ENCODE measurements around the gene IGSF22. TPM values are rescaled to one million over a fixed set of nuclear protein-coding genes. Genes with fewer than 3 reads are reported as not detected.

IGSF22 gene
- total RNA-seq, 1 donor from 2014 or later, result not detected

DNA sequence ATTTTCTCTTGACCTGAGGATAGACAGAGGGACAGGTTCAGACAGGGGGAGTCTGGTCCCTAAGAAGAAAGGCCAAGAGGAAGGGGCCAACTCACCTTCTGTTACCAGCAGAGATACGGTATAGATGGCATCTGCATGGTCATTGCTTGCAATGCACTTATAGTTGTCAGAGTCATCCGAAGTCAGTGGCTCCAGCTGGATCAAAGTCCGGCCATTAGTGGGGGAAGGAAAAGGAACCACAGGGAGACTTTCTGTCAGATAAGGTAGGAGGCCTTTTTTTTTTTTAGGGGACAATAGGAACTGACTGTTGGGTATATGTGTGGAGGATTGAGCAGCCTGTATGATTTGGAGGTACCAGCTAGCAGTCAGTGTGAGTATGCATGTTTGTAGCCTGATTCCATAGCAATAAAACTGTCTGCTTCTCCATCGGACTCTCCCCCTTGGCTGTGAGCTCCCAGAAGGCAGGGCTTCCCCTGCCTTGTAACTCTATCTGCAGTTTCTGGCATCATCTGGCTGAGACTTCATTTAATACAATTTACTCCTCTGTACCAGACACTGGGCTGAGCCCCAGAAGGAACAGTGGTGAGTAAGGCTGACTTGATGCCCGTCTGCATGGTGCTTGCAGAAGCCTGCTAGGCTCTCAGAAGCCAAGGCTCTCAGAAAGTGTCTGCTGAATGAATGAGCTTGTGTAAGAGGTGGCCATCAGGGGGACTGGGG, 5.7 kb downstream of the IGSF22 start:
- peak; percentile 19 for DNase-seq (ENCODE audit: low spot score)
- peaks cover 10% of the 10 kb centered on the region for H3K27me3 Mint-ChIP-seq (ENCODE audit: low read depth)
- peak overlapping the region; percentile 42 for H3K27ac Mint-ChIP-seq (ENCODE audit: unreplicated experiment)
- H3K4me1 Mint-ChIP-seq (ENCODE audit: low read depth), result peaks cover 11% of the 10 kb centered on the region
- no peaks in the 10 kb centered on the region for H3K36me3 Mint-ChIP-seq (ENCODE audit: low read depth)
- H3K9me3 Mint-ChIP-seq (ENCODE audit: low read depth), result no peaks in the 10 kb centered on the region
- peak overlapping the region; percentile 89 for H3K4me3 Mint-ChIP-seq (ENCODE audit: unreplicated experiment)
- TF ChIP-seq, protein P1, sequence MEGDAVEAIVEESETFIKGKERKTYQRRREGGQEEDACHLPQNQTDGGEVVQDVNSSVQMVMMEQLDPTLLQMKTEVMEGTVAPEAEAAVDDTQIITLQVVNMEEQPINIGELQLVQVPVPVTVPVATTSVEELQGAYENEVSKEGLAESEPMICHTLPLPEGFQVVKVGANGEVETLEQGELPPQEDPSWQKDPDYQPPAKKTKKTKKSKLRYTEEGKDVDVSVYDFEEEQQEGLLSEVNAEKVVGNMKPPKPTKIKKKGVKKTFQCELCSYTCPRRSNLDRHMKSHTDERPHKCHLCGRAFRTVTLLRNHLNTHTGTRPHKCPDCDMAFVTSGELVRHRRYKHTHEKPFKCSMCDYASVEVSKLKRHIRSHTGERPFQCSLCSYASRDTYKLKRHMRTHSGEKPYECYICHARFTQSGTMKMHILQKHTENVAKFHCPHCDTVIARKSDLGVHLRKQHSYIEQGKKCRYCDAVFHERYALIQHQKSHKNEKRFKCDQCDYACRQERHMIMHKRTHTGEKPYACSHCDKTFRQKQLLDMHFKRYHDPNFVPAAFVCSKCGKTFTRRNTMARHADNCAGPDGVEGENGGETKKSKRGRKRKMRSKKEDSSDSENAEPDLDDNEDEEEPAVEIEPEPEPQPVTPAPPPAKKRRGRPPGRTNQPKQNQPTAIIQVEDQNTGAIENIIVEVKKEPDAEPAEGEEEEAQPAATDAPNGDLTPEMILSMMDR (IDR thresholded peaks at IDR 0.05), result no peak

DNA sequence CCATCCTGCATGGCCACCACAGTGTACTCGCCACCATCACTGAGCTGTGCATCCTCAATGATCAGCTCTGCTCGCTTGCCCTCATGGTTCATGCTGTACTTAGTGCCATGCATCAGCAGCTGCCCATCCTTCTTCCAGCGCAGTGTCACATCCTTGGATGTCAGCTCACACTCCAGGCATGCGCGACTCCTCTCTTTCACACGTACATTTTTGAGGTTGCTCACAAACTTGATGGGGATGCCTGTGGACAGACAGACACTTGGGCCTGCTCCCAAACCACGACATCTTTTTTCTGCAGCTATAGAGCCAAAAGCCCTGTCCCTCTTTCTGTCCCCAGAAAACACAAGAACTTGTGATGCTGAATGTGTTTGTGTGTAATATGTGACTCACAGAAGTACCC, 10.5 kb downstream of the IGSF22 start:
- peaks cover 1% of the 10 kb centered on the region for H3K36me3 Mint-ChIP-seq (ENCODE audit: low read depth)
- H3K9me3 Mint-ChIP-seq (ENCODE audit: low read depth), result no peaks in the 10 kb centered on the region
- peaks cover 20% of the 10 kb centered on the region for H3K27me3 Mint-ChIP-seq (ENCODE audit: low read depth)
- TF ChIP-seq, protein P1 (IDR thresholded peaks at IDR 0.05), result no peak
- H3K4me3 Mint-ChIP-seq (ENCODE audit: unreplicated experiment), result no peak overlapping the region
- H3K27ac Mint-ChIP-seq (ENCODE audit: unreplicated experiment), result no peak overlapping the region
- no peaks in the 10 kb centered on the region for H3K4me1 Mint-ChIP-seq (ENCODE audit: low read depth)
- DNase-seq (ENCODE audit: low spot score), result peak; percentile 42

DNA sequence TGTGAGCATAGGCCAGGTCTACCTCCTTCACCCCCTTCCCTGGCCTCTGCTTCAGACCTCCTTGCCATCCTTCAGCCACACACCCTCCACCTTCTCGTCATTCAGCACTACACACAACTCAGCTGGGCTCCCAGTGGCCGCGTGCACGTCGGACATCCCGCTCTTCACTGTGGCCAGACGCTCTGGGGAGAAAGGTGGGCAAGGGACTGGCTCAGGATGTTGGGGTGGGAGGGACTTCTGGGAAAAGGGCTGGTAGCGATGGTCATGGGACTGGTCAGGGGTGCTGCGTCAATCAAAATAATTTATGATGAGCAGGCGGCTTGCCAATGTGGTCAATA, 11.6 kb downstream of the IGSF22 start:
- no peak overlapping the region for H3K27ac Mint-ChIP-seq (ENCODE audit: unreplicated experiment)
- H3K4me3 Mint-ChIP-seq (ENCODE audit: unreplicated experiment), result no peak overlapping the region
- H3K9me3 Mint-ChIP-seq (ENCODE audit: low read depth), result no peaks in the 10 kb centered on the region
- TF ChIP-seq, protein P1 (IDR thresholded peaks at IDR 0.05), result no peak
- H3K27me3 Mint-ChIP-seq (ENCODE audit: low read depth), result peaks cover 30% of the 10 kb centered on the region
- DNase-seq (ENCODE audit: low spot score), result peak; percentile 62
- no peaks in the 10 kb centered on the region for H3K4me1 Mint-ChIP-seq (ENCODE audit: low read depth)
- H3K36me3 Mint-ChIP-seq (ENCODE audit: low read depth), result peaks cover 1% of the 10 kb centered on the region

DNA sequence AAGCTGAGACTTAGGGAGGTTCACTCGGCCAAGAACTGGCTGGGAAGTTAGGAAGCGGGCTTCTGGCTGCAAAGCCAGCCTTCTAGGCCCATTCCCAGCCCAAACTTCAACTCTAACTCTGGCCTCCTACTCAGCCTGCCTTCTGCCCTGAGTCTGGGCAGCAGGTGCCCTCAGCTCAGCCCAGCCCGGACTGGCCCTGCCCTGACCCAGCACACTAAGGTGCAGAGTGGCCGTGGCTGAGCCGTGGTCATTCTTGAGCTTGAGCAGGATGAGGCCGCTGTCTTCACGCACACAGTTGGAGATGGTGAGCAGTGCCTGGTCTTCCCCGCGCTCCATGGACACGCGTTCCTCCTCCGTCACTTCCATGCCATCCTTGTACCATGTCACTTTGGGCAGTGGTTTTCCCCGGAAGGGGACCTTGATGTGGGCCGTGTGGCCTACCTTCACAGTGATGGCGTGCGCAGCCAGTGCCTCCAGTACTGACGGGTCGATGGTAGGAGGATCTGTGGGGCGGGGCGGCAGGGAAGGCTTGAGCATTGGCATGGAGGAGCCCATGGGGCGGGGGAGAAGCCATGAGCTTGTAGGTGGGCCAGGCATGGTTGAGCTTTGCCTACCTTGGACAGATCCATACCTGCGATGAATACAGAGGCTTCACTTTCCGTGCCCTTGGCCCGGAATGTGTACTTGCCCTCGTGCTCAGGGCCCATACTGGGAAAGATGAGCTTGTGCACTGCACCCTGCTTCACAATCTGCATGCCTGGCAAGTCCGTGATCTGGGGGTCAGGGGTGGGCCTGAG, 12.1 kb downstream of the IGSF22 start:
- Mint-ChIP-seq H3K4me1 (ENCODE audit: low read depth) (no peaks in the 10 kb centered on the region), H3K27me3 (ENCODE audit: low read depth) (peaks cover 32% of the 10 kb centered on the region), H3K36me3 (ENCODE audit: low read depth) (peaks cover 1% of the 10 kb centered on the region), H3K4me3 (ENCODE audit: unreplicated experiment) (no peak overlapping the region), H3K9me3 (ENCODE audit: low read depth) (no peaks in the 10 kb centered on the region), H3K27ac (ENCODE audit: unreplicated experiment) (no peak overlapping the region)
- peak; percentile 88 for DNase-seq (ENCODE audit: low spot score)
- TF ChIP-seq, protein P1 (IDR thresholded peaks at IDR 0.05), result no peak

DNA sequence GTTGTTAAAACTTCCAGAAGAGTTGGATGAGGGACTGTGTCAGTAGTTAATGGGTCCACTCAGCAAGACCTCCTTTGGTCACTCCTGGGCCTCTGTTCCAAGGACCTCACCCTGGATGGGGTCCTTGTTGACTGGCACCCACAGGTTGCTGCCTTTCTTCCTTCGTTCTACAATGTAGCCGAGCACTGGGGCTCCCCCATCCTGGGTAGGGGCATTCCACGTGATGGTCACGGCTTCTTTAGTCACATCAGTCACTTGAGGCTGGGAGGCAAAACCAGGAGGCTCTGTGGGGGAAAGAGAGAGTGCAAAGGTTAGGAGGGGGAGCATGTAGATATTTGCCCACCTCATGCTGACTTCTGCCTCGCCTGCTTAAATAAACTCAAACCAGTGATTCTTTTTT, 15.4 kb downstream of the IGSF22 start:
- Mint-ChIP-seq H3K27ac (ENCODE audit: unreplicated experiment) (no peak overlapping the region), H3K9me3 (ENCODE audit: low read depth) (no peaks in the 10 kb centered on the region), H3K27me3 (ENCODE audit: low read depth) (peaks cover 44% of the 10 kb centered on the region), H3K36me3 (ENCODE audit: low read depth) (peaks cover 1% of the 10 kb centered on the region), H3K4me3 (ENCODE audit: unreplicated experiment) (no peak overlapping the region), H3K4me1 (ENCODE audit: low read depth) (no peaks in the 10 kb centered on the region)
- peak; percentile 52 for DNase-seq (ENCODE audit: low spot score)
- TF ChIP-seq, protein P1 (IDR thresholded peaks at IDR 0.05), result no peak
